Naive B cell (primary cell): ENCODE results near the gene GNA14. TPM values are rescaled to one million over a fixed set of nuclear protein-coding genes. Genes with fewer than 3 reads are reported as not detected.
"Not testable (repeated sequence)": the region's sequence is repeated elsewhere in the genome, so short reads cannot be mapped to it uniquely, and the experiment has no call there.

Source experiments
- ATAC-seq, 2 donors: fragments of 150-1000 bp; cut with Tn5 transposase; 2 replicates each; pipeline ENCODE4 v1.10.0; 2021; ENCODE audit warnings: low read depth in 2 of 2, mild to moderate bottlenecking in 2 of 2, moderate library complexity in 2 of 2
- DNase-seq: peaks from one replicate; pipeline ENCODE4 v3.0.0; 2022
- H3K27ac Mint-ChIP-seq, 6 donors: one replicate each; pipeline ENCODE4 v1.8.0; 2020 to 2022; ENCODE audit warnings: mild to moderate bottlenecking in 6 of 6, mixed read lengths in 6 of 6, moderate library complexity in 5 of 6, inconsistent platforms in 2 of 6
- H3K27me3 Mint-ChIP-seq, 3 donors: one replicate each; pipeline ENCODE4 v1.8.0; 2021 to 2022; ENCODE audit warnings: mixed read lengths in 3 of 3, mild to moderate bottlenecking in 1 of 3
- H3K36me3 Mint-ChIP-seq, 2 donors: one replicate each; pipeline ENCODE4 v1.8.0; 2020 to 2022; ENCODE audit warnings: mixed read lengths in 2 of 2, inconsistent platforms in 1 of 2, mild to moderate bottlenecking in 1 of 2
- H3K4me1 Mint-ChIP-seq, 3 donors: one replicate each; pipeline ENCODE4 v1.8.0; 2020 to 2022; ENCODE audit warnings: mixed read lengths in 3 of 3, inconsistent platforms in 1 of 3, mild to moderate bottlenecking in 1 of 3, moderate library complexity in 1 of 3
- H3K4me3 Mint-ChIP-seq, 8 donors: one replicate each; pipeline ENCODE4 v1.8.0; 2020 to 2022; ENCODE audit warnings: mild to moderate bottlenecking in 8 of 8, mixed read lengths in 8 of 8, moderate library complexity in 8 of 8, inconsistent platforms in 2 of 8
- H3K9me3 Mint-ChIP-seq, 7 donors: one replicate each; pipeline ENCODE4 v1.8.0; 2020 to 2022; ENCODE audit warnings: mixed read lengths in 7 of 7, mild to moderate bottlenecking in 5 of 7, inconsistent platforms in 2 of 7, moderate library complexity in 1 of 7
- polyA plus RNA-seq, 6 donors: library from polyadenylated mRNA; unstranded; fragments of 300-500 nt; fragmentation: Illumina TruSeq; gene quantifications; one replicate each; pipeline ENCODE4 v1.2.3, GENCODE V29; 2021; ENCODE audit warnings: low read depth in 6 of 6

The GNA14 gene
- polyA plus RNA-seq, 6 donors from 2014 or later, result not detected

- peaks cover 0 to 8% (median 6%) of the 10 kb centered on the region in 3 donors for H3K27me3 Mint-ChIP-seq
- DNase-seq, result no peak
- H3K27ac Mint-ChIP-seq, result no peak overlapping the region
- peaks cover 0 to 7% (median 0%) of the 10 kb centered on the region in 7 donors for H3K9me3 Mint-ChIP-seq
- H3K4me3 Mint-ChIP-seq, result no peak overlapping the region
- no peaks in the 10 kb centered on the region for H3K36me3 Mint-ChIP-seq
- ATAC-seq, result no peak
- no peaks in the 10 kb centered on the region for H3K4me1 Mint-ChIP-seq
These were observed 19.0 kb upstream of the GNA14 start for GRCh38 chr9:77667151-77667550.

GRCh38 chr9:77663754-77664153 is 15.6 kb upstream of the GNA14 start:
- Mint-ChIP-seq H3K36me3 (no peaks in the 10 kb centered on the region), H3K27me3 (peaks cover 0 to 8% (median 2%) of the 10 kb centered on the region in 3 donors), H3K4me3 (no peak overlapping the region), H3K9me3 (peaks cover 0 to 7% (median 0%) of the 10 kb centered on the region in 7 donors), H3K27ac (no peak overlapping the region), H3K4me1 (no peaks in the 10 kb centered on the region)
- ATAC-seq, result no peak
- no peak for DNase-seq

- no peaks in the 10 kb centered on the region for H3K4me1 Mint-ChIP-seq
- no peak for DNase-seq
- H3K27me3 Mint-ChIP-seq, result peaks cover 0 to 9% (median 0%) of the 10 kb centered on the region in 3 donors
- H3K27ac Mint-ChIP-seq, result no peak overlapping the region
- H3K9me3 Mint-ChIP-seq, result no peaks in the 10 kb centered on the region
- H3K4me3 Mint-ChIP-seq, result no peak overlapping the region
- ATAC-seq, result no peak
- H3K36me3 Mint-ChIP-seq, result no peaks in the 10 kb centered on the region
These were observed 13.5 kb upstream of the GNA14 start for GRCh38 chr9:77661566-77662085.

- Mint-ChIP-seq H3K36me3 (no peaks in the 10 kb centered on the region), H3K27me3 (peaks cover 8 to 15% (median 12%) of the 10 kb centered on the region in 3 donors), H3K9me3 (no peaks in the 10 kb centered on the region), H3K4me3 (no peak overlapping the region), H3K27ac (no peak overlapping the region), H3K4me1 (no peaks in the 10 kb centered on the region)
- no peak for DNase-seq
- ATAC-seq, result no peak
These were observed 11.8 kb upstream of the GNA14 start for GRCh38 chr9:77659926-77660325.

- Mint-ChIP-seq H3K27me3 (peaks cover 30 to 61% (median 34%) of the 10 kb centered on the region in 3 donors), H3K9me3 (no peaks in the 10 kb centered on the region), H3K4me3 (no peak overlapping the region), H3K27ac (no peak overlapping the region), H3K4me1 (peaks cover 10 to 20% (median 16%) of the 10 kb centered on the region in 3 donors), H3K36me3 (no peaks in the 10 kb centered on the region)
- ATAC-seq (no peak), DNase-seq (no peak)
These were observed 3.1 kb upstream of the GNA14 start for GRCh38 chr9:77651203-77651602.

- no peak overlapping the region for H3K27ac Mint-ChIP-seq
- H3K4me1 Mint-ChIP-seq, result peaks cover 10 to 20% (median 16%) of the 10 kb centered on the region in 3 donors
- H3K36me3 Mint-ChIP-seq, result no peaks in the 10 kb centered on the region
- H3K9me3 Mint-ChIP-seq, result no peaks in the 10 kb centered on the region
- no peak for DNase-seq
- peak in 1 of 2 donors; percentile 9 for ATAC-seq
- peak overlapping the region in 5 of 8 donors; percentile 16 to 69 (median 46) for H3K4me3 Mint-ChIP-seq
- peaks cover 43 to 70% (median 47%) of the 10 kb centered on the region in 3 donors for H3K27me3 Mint-ChIP-seq
These were observed 1.1 kb upstream of the GNA14 start for GRCh38 chr9:77649109-77649812.

- H3K4me3 Mint-ChIP-seq, result peak overlapping the region; percentile 40 to 74 (median 59)
- ATAC-seq (no peak), DNase-seq (no peak)
- peak overlapping the region in 1 of 6 donors; percentile 12 for H3K27ac Mint-ChIP-seq
- H3K9me3 Mint-ChIP-seq, result no peaks in the 10 kb centered on the region
- H3K36me3 Mint-ChIP-seq, result no peaks in the 10 kb centered on the region
- H3K4me1 Mint-ChIP-seq, result peaks cover 10 to 20% (median 16%) of the 10 kb centered on the region in 3 donors
- H3K27me3 Mint-ChIP-seq, result peaks cover 41 to 60% (median 52%) of the 10 kb centered on the region in 3 donors
These were observed 572 bp downstream of the GNA14 start for GRCh38 chr9:77647267-77648233.

GRCh38 chr9:77643871-77644270 is 4.3 kb downstream of the GNA14 start:
- H3K36me3 Mint-ChIP-seq, result no peaks in the 10 kb centered on the region
- H3K27ac Mint-ChIP-seq, result no peak overlapping the region
- DNase-seq, result no peak
- H3K4me3 Mint-ChIP-seq, result no peak overlapping the region
- H3K9me3 Mint-ChIP-seq, result no peaks in the 10 kb centered on the region
- no peak for ATAC-seq
- H3K27me3 Mint-ChIP-seq, result peaks cover 41 to 63% (median 45%) of the 10 kb centered on the region in 3 donors
- H3K4me1 Mint-ChIP-seq, result peaks cover 10 to 20% (median 15%) of the 10 kb centered on the region in 3 donors

- Mint-ChIP-seq H3K27me3 (peaks cover 33 to 39% (median 34%) of the 10 kb centered on the region in 3 donors), H3K36me3 (no peaks in the 10 kb centered on the region), H3K27ac (no peak overlapping the region), H3K4me1 (no peaks in the 10 kb centered on the region), H3K4me3 (no peak overlapping the region), H3K9me3 (peaks cover 0 to 4% (median 0%) of the 10 kb centered on the region in 7 donors)
- DNase-seq, result no peak
- no peak for ATAC-seq
These were observed 7.2 kb downstream of the GNA14 start for GRCh38 chr9:77640741-77641580.

- Mint-ChIP-seq H3K27ac (no peak overlapping the region), H3K4me3 (no peak overlapping the region), H3K27me3 (no peaks in the 10 kb centered on the region), H3K9me3 (peaks cover 2 to 17% (median 5%) of the 10 kb centered on the region in 7 donors), H3K36me3 (no peaks in the 10 kb centered on the region), H3K4me1 (no peaks in the 10 kb centered on the region)
- DNase-seq (no peak), ATAC-seq (no peak)
These were observed 15.5 kb downstream of the GNA14 start for GRCh38 chr9:77632652-77633051.

- H3K36me3 Mint-ChIP-seq, H3K27ac Mint-ChIP-seq, H3K4me3 Mint-ChIP-seq, DNase-seq, ATAC-seq, H3K4me1 Mint-ChIP-seq: not testable (repeated sequence)
- Mint-ChIP-seq H3K9me3 (peaks cover 8 to 34% (median 13%) of the 10 kb centered on the region in 7 donors), H3K27me3 (peaks cover 0 to 18% (median 8%) of the 10 kb centered on the region in 3 donors)
These were observed 19.3 kb downstream of the GNA14 start for GRCh38 chr9:77628864-77629263.

- ATAC-seq (no peak), DNase-seq (no peak)
- H3K4me1 Mint-ChIP-seq, result no peaks in the 10 kb centered on the region
- no peak overlapping the region for H3K4me3 Mint-ChIP-seq
- H3K27ac Mint-ChIP-seq, result no peak overlapping the region
- peaks cover 0 to 5% of the 10 kb centered on the region in 2 donors for H3K36me3 Mint-ChIP-seq
- H3K9me3 Mint-ChIP-seq, result peaks cover 0 to 8% (median 3%) of the 10 kb centered on the region in 7 donors
- no peaks in the 10 kb centered on the region for H3K27me3 Mint-ChIP-seq
These were observed 31.9 kb downstream of the GNA14 start for GRCh38 chr9:77616191-77616590.
